Upper lobe of left lung (tissue), 6 donors: ENCODE measurements around the gene CMTM1. TPM values are rescaled to one million over a fixed set of nuclear protein-coding genes. Genes with fewer than 3 reads are reported as not detected.

ENCODE experiments used
- ATAC-seq, 2 donors: fragments of 200-7000 bp; cut with Tn5 transposase; one replicate each; pipeline ENCODE4 v1.9.1; 2022; ENCODE audit warnings: mild to moderate bottlenecking in 2 of 2, moderate library complexity in 2 of 2; ENCODE audit not compliant: low FRiP score in 2 of 2
- DNase-seq, 2 donors: peaks; one replicate each; pipeline ENCODE4 v3.0.0-alpha.2; 2019 to 2020
- H3K27ac ChIP-seq, 4 donors: fragments of 200-600 bp; sonication (generic); one replicate each; pipeline ENCODE4 v1.5.1; 2016 to 2019
- H3K27me3 ChIP-seq, 4 donors: fragments of 200-600 bp; sonication (generic); one replicate each; pipeline ENCODE4 v1.5.1; 2017 to 2019
- H3K36me3 ChIP-seq, 4 donors: fragments of 200-600 bp; sonication (generic); one replicate each; pipeline ENCODE4 v1.5.1; 2016 to 2019
- H3K4me1 ChIP-seq, 4 donors: fragments of 200-600 bp; sonication (generic); one replicate each; pipeline ENCODE4 v1.5.1; 2018 to 2019
- H3K4me3 ChIP-seq, 4 donors: fragments of 200-600 bp; sonication (generic); one replicate each; pipeline ENCODE4 v1.5.1; 2017 to 2019; ENCODE audit warnings: mild to moderate bottlenecking in 2 of 4, moderate library complexity in 1 of 4
- H3K9me3 ChIP-seq, 4 donors: fragments of 200-600 bp; sonication (generic); one replicate each; pipeline ENCODE4 v1.5.1; 2018 to 2019
- CTCF ChIP-seq, 6 experiments: fragments of 450-650 bp in 4 of 6; fragments of 200-600 bp in 2 of 6; sonication (generic) in 2 of 6; IDR thresholded peaks; one replicate each; pipeline ENCODE4 v1.5.1; 2016 to 2019; ENCODE audit warnings: antibody characterized with exemption in 6 of 6
- EP300 ChIP-seq, 4 donors: sonication (generic); formaldehyde crosslinking; IDR thresholded peaks; one replicate each; pipeline ENCODE4 v1.5.1; 2017; ENCODE audit warnings: antibody characterized with exemption in 4 of 4, control low read depth in 2 of 4
- POLR2A ChIP-seq, 4 donors: fragments of 450-650 bp; IDR thresholded peaks; one replicate each; pipeline ENCODE4 v1.5.1; 2016 to 2017; ENCODE audit warnings: antibody characterized with exemption in 4 of 4, mild to moderate bottlenecking in 2 of 4
- POLR2AphosphoS5 ChIP-seq, 2 donors: sonication (generic); formaldehyde crosslinking; IDR thresholded peaks; one replicate each; pipeline ENCODE4 v1.5.1; 2017; ENCODE audit warnings: antibody characterized with exemption in 2 of 2
- WGBS, 2 donors: methylation state at CpG; one replicate each; pipeline ENCODE4 v1.1.5; 2017 to 2018; 5-methylcytosine and 5-hydroxymethylcytosine counted together
- total RNA-seq, 6 donors: library from RNA; depleted of rRNA in 4 of 6; stranded (reverse); fragments of >200 nt in 4 of 6; gene quantifications; one replicate each; pipeline versions ENCODE4 v1.1.0 to v1.2.1, GENCODE V29; 2016 to 2021
- donor health status: DM: no; HTN: no; CAD: no; lungs with moderate emphysema.
- donor health status: DM: no; HTN: yes; CAD: no; lungs with severe emphysema.

CMTM1 gene
- 1 to 10 TPM in 2 of 6 donors, under 1 TPM in 2, not detected in 2; 0.61 to 9.5 (median 2.6) TPM for total RNA-seq

GRCh38 chr16:66566051-66566901, at the start of gene CMTM1:
CMTM1 (plus strand) TSS chr16:66566439; CDS start chr16:66566514, 75 bp downstream.
- Histone ChIP-seq H3K27me3 (no peaks in the 10 kb centered on the region), H3K4me1 (peaks cover 0 to 5% (median 2%) of the 10 kb centered on the region in 4 donors), H3K27ac (no peak within 1 kb of the TSS), H3K9me3 (no peaks in the 10 kb centered on the region), H3K36me3 (peaks cover 0 to 50% (median 22%) of the 10 kb centered on the region in 4 donors), H3K4me3 (no peak within 1 kb of the TSS)
- DNase-seq (peak in 1 of 2 donors; percentile 65), ATAC-seq (peak in 1 of 2 donors; percentile 34)
- TF ChIP-seq CTCF (IDR thresholded peaks at IDR 0.05): no peak
- WGBS, 2 donors: 94 to 96% methylated on average over 45 to 54 of the region's 54 CpGs

- Histone ChIP-seq H3K9me3 (no peaks in the 10 kb centered on the region), H3K4me3 (peak overlapping the region in 1 of 4 donors; percentile 19), H3K27me3 (no peaks in the 10 kb centered on the region), H3K36me3 (peaks cover 0 to 8% (median 3%) of the 10 kb centered on the region in 4 donors), H3K27ac (peak overlapping the region; percentile 90 to 97 (median 94)), H3K4me1 (peaks cover 77 to 83% (median 80%) of the 10 kb centered on the region in 4 donors)
- WGBS, 2 donors: 0 to 2% methylated on average over 7 to 8 of the region's 8 CpGs
- ATAC-seq: peak in 1 of 2 donors; percentile 78
- no peak for TF ChIP-seq CTCF (IDR thresholded peaks at IDR 0.05)
- no peak for TF ChIP-seq POLR2A (IDR thresholded peaks at IDR 0.05)
- TF ChIP-seq EP300 (IDR thresholded peaks at IDR 0.05): no peak
- TF ChIP-seq POLR2AphosphoS5 (IDR thresholded peaks at IDR 0.05): no peak
- no peak for DNase-seq
These were observed 49.8 kb upstream of the CMTM1 start for GRCh38 chr16:66516509-66516807.

DNA sequence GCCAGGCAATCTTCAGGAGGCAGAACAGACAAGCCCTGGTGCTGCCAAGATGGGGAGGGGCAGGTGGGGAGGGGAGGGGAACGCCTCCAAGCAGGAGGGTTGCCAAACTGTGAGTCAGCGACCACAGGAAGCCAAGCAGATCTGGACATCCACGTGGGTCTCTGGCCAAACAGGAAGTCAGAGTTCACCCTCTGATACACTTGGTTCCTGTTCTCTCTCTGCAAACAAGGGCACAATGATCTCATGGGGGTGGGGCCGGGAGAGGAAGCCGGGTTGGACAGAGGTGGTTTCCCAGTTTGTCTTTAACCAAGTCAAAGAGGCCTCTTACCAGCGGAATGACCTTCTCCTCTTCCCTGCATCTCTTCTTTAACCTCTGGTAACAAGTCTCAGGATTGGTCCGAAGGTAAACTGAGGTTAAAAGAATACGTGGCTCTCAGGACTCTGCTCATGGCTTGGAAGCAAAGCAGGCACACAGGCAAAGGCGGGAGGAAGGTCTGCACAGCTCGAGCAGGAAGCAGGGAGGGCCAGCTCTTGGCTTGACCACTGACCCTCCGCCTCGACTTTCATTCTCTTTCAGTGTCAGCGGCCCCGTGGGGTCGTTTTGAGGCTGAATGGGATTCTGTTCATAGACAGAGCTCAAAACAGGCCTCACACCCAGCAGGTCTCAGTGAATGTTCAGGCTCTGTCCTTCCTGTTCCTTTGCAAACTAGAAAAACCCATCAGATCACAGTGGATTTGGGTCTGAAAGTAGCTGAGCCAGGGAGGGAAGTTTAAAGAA, 49.2 kb upstream of the CMTM1 start:
- H3K36me3 ChIP-seq: peaks cover 0 to 8% (median 3%) of the 10 kb centered on the region in 4 donors
- H3K4me1 ChIP-seq: peaks cover 77 to 83% (median 80%) of the 10 kb centered on the region in 4 donors
- H3K4me3 ChIP-seq: peak overlapping the region in 3 of 4 donors; percentile 10 to 36 (median 19)
- H3K27me3 ChIP-seq: no peaks in the 10 kb centered on the region
- DNase-seq: peak in 1 of 2 donors; percentile 99
- H3K27ac ChIP-seq: peak overlapping the region; percentile 94 to 98 (median 96)
- peak in 3 of 4 donors; percentile 61 to 99 (median 99) for TF ChIP-seq EP300 (IDR thresholded peaks at IDR 0.05)
- TF ChIP-seq POLR2A (IDR thresholded peaks at IDR 0.05): peak in 2 of 4 donors; percentile 45 to 81
- peak in 1 of 6 experiments; percentile 2 for TF ChIP-seq CTCF (IDR thresholded peaks at IDR 0.05)
- TF ChIP-seq POLR2AphosphoS5 (IDR thresholded peaks at IDR 0.05): peak; percentile 98 to 99
- no peaks in the 10 kb centered on the region for H3K9me3 ChIP-seq
- ATAC-seq: peak; percentile 95
- WGBS, 2 donors: 11 to 13% methylated on average over 13 to 15 of the region's 15 CpGs

- no peaks in the 10 kb centered on the region for H3K27me3 ChIP-seq
- H3K36me3 ChIP-seq: peaks cover 0 to 8% (median 3%) of the 10 kb centered on the region in 4 donors
- no peaks in the 10 kb centered on the region for H3K9me3 ChIP-seq
- TF ChIP-seq CTCF (IDR thresholded peaks at IDR 0.05) (no peak), POLR2AphosphoS5 (IDR thresholded peaks at IDR 0.05) (no peak), POLR2A (IDR thresholded peaks at IDR 0.05) (no peak), EP300 (IDR thresholded peaks at IDR 0.05) (no peak)
- peaks cover 77 to 83% (median 79%) of the 10 kb centered on the region in 4 donors for H3K4me1 ChIP-seq
- H3K4me3 ChIP-seq: peak overlapping the region in 1 of 4 donors; percentile 36
- 77 to 80% methylated on average over 8 of the region's 8 CpGs for WGBS, 2 donors
- no peak for ATAC-seq
- H3K27ac ChIP-seq: peak overlapping the region; percentile 94 to 98 (median 96)
- no peak for DNase-seq
These were observed 48.5 kb upstream of the CMTM1 start for GRCh38 chr16:66517586-66518263.
